Measurements from ENCODE around the gene CDH23. TPM values are rescaled to one million over a fixed set of nuclear protein-coding genes. Genes with fewer than 3 reads are reported as not detected.

CDH23 gene
- total and polyA plus RNA-seq, 2 of the 8 experiments (the other 6 are each of a cell fraction or from before 2014, with no cell fraction given), result 1.9 to 4.9 TPM

DNA sequence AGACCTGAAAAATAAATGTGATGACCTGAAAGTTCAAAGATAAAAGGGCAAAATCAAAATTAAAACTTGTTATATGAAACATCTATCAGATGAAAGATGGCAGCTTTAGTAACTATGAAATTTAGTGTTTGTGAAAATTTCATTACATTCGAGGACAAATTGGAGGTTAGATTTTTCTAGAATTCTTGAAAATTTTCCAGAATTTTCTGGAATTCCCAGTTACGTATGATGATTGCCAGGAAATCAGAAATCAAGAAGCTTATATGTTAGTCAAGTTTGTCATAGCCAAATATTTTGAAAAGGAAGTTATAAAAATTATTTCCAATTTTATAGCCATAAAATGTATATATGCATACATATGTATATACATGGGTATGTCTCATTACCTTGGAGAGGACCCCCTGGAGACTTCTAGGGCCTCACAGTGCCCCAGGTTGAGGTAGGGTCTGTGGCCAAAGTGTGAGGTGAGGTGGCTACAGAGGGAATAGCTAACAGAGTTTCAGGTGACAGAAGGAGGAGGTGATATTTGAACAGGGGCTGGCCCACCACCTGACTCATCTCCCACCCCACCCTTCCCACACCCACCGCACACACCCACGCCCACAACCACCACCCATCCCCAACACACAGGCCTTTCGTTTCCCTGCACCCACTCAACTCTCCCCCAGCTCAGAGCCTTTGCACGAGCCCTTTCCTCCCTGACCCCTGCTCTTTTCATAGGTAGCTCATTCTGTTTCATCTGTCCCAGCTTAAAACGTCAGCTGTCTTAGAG, 301.4 kb downstream of the CDH23 start:
- Histone ChIP-seq H2BK120ac (replicated peaks; ENCODE audit: low read depth, low read length) (no peak overlapping the region), H3K27ac (ENCODE audit: low read depth, low read length) (no peak overlapping the region), H3K79me1 (ENCODE audit: low read depth, low read length) (no peaks in the 10 kb centered on the region), H2AFZ (ENCODE audit: low read length) (no peak overlapping the region), H4K91ac (replicated peaks; ENCODE audit: insufficient read length, low read length) (no peak overlapping the region), H2BK12ac (ENCODE audit: low read depth, low read length) (no peak overlapping the region), H3K27me3 (replicated peaks in 1 of 4; ENCODE audit: control insufficient read depth in 3 of 4, extremely low read depth in 1 of 4, insufficient read depth in 3 of 4, low read length in 3 of 4) (no peaks in the 10 kb centered on the region), H2BK5ac (ENCODE audit: low read depth, low read length) (no peak overlapping the region), H3K18ac (ENCODE audit: extremely low read depth, low read length) (no peak overlapping the region), H4K8ac (ENCODE audit: extremely low read depth, insufficient read depth, low read length) (no peak overlapping the region), H3K9me3 (ENCODE audit: insufficient read depth in 2 of 2, low read depth in 1 of 2, low read length in 1 of 2) (no peaks in the 10 kb centered on the region), H3K79me2 (ENCODE audit: control insufficient read depth in 1 of 2, insufficient read depth in 2 of 2, low read length in 2 of 2) (no peaks in the 10 kb centered on the region), H4K20me1 (replicated peaks in 1 of 2; ENCODE audit: control insufficient read depth in 1 of 2, insufficient read depth in 2 of 2, low read length in 2 of 2) (no peaks in the 10 kb centered on the region), H2AK5ac (ENCODE audit: low read depth, low read length) (no peak overlapping the region), H4K5ac (ENCODE audit: insufficient read length, low read depth, low read length) (no peak overlapping the region), H3K4me3 (ENCODE audit: extremely low read depth in 1 of 4, insufficient read depth in 2 of 4, low read depth in 3 of 4, low read length in 4 of 4) (no peak overlapping the region), H3K4ac (replicated peaks; ENCODE audit: insufficient read length, low read depth, low read length) (no peak overlapping the region), H3K56ac (replicated peaks; ENCODE audit: insufficient read length, low read depth, low read length) (no peak overlapping the region), H3K9ac (replicated peaks in 1 of 4; ENCODE audit: extremely low read depth in 1 of 4, low read depth in 3 of 4, low read length in 3 of 4) (no peak overlapping the region), H3K14ac (ENCODE audit: insufficient read length) (no peak overlapping the region), H2BK20ac (ENCODE audit: low read length) (no peak overlapping the region), H2BK15ac (ENCODE audit: low read length) (no peak overlapping the region; the same call in 1 of the 2 replicates), H3K4me1 (replicated peaks in 1 of 4; ENCODE audit: control insufficient read depth in 3 of 4, insufficient read depth in 4 of 4, low read length in 3 of 4) (no peaks in the 10 kb centered on the region; a peak in 2 of 7 replicates), H3K23me2 (ENCODE audit: low read depth, low read length) (no peaks in the 10 kb centered on the region), H3K23ac (ENCODE audit: insufficient read length) (no peak overlapping the region), H3K4me2 (ENCODE audit: insufficient read depth in 1 of 2, low read depth in 2 of 2, low read length in 2 of 2) (no peak overlapping the region), H3K36me3 (ENCODE audit: control insufficient read depth in 2 of 4, insufficient read depth in 4 of 4, low read length in 3 of 4) (no peaks in the 10 kb centered on the region)
- 70% methylated on average over 7 of the region's 7 CpGs; no CpG with 5 or more reads in 1 of the 2 experiments for WGBS, 2 experiments (ENCODE audit: extremely low coverage in 1 of 2, insufficient coverage in 1 of 2, insufficient read length in 1 of 2, insufficient replicate concordance in 2 of 2, low coverage in 1 of 2, low lambda C conversion rate in 2 of 2, missing lambda C conversion rate in 1 of 2)
- CTCF ChIA-PET (ENCODE audit: partially characterized antibody), result interaction anchor here (0.8 to 11.1 kb wide), 40 partner anchors 8 to 390 kb away, joined by 3 to 169 read pairs (median 6); partner anchors contain the start of gene VSIR
- POLR2A ChIA-PET (ENCODE audit: partially characterized antibody), result interaction anchor here (0.9 to 1.7 kb wide), 2 partner anchors 9 to 78 kb away, joined by 3 read pairs; no protein-coding TSS in a partner anchor
- no peak for FAIRE-seq
- no peak for DNase-seq (ENCODE audit: low read depth in 1 of 2, low spot score in 2 of 2)
- TF ChIP-seq FOSL1 (IDR thresholded peaks at IDR 0.05; ENCODE audit: insufficient read depth, low read depth, low read length) (no peak), TCF12 (IDR thresholded peaks at IDR 0.05; ENCODE audit: low read depth, low read length) (no peak), MAFK (IDR thresholded peaks at IDR 0.05; ENCODE audit: low read depth, low read length) (no peak), ASH2L (IDR thresholded peaks at IDR 0.05; ENCODE audit: low read length) (no peak), RNF2 (IDR thresholded peaks at IDR 0.05; ENCODE audit: borderline replicate concordance, low read depth, low read length, missing control alignments, poor library complexity, severe bottlenecking) (no peak), SIX5 (IDR thresholded peaks at IDR 0.05; ENCODE audit: low read depth, low read length) (no peak), TAF7 (optimal IDR thresholded peaks at IDR 0.05; ENCODE audit: borderline replicate concordance, low read depth, low read length) (no peak)
- TF ChIP-seq, protein P1, sequence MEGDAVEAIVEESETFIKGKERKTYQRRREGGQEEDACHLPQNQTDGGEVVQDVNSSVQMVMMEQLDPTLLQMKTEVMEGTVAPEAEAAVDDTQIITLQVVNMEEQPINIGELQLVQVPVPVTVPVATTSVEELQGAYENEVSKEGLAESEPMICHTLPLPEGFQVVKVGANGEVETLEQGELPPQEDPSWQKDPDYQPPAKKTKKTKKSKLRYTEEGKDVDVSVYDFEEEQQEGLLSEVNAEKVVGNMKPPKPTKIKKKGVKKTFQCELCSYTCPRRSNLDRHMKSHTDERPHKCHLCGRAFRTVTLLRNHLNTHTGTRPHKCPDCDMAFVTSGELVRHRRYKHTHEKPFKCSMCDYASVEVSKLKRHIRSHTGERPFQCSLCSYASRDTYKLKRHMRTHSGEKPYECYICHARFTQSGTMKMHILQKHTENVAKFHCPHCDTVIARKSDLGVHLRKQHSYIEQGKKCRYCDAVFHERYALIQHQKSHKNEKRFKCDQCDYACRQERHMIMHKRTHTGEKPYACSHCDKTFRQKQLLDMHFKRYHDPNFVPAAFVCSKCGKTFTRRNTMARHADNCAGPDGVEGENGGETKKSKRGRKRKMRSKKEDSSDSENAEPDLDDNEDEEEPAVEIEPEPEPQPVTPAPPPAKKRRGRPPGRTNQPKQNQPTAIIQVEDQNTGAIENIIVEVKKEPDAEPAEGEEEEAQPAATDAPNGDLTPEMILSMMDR (IDR thresholded peaks at IDR 0.05; ENCODE audit: control extremely low read depth in 1 of 3, insufficient read depth in 1 of 3, low read depth in 1 of 3, low read length in 3 of 3), result no peak
- TF ChIP-seq, protein P2, sequence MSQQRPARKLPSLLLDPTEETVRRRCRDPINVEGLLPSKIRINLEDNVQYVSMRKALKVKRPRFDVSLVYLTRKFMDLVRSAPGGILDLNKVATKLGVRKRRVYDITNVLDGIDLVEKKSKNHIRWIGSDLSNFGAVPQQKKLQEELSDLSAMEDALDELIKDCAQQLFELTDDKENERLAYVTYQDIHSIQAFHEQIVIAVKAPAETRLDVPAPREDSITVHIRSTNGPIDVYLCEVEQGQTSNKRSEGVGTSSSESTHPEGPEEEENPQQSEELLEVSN (IDR thresholded peaks at IDR 0.05), result no peak
